ENCODE data around the gene KCNJ12. TPM values are rescaled to one million over a fixed set of nuclear protein-coding genes. Genes with fewer than 3 reads are reported as not detected.
"Not testable (repeated sequence)": the region's sequence is repeated elsewhere in the genome, so short reads cannot be mapped to it uniquely, and the experiment has no call there.

KCNJ12 gene
- polyA plus RNA-seq, 1 donor = 4.5 TPM

DNA sequence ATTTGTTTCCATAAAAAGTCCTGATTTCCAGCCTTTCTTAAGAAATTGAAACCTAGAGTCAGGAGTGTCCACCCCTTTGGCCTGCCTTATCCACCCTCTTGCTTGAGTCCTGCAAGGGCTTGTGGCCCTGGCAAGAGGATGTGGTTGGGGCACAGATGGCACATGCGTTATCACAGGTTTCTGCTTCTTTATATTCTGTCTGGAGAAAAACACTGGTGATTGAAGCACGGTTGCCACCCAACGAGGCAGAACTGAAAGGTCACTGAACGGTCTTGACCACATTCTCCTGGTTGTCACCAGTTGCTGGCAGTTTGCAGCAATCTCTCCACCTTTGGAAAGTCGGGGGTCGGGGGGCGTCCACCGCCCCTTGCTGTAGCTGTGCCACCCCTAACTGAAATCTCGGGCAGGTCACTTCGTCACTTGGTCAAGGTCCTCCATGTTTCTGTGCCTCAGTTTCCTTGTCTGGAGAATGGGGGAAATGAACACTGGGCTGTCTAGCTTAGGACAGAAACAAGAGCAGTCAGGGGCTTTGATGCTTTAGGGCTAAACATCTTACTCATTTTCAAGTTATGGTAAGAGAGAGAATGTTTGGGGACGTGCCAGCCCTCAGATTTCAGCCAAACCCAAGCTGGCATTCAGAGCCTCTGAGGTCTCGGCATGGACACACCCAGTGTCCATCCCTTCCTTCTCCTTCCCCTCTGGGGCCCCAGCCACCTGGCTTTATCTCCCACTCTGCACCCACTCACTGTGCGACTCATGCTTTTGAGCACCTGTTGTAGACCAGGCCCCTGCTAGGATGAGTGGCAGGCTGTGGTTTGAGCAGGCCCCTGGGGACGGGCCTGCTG is 27.9 kb upstream of the KCNJ12 start:
- DNase-seq = not testable (repeated sequence)

DNA sequence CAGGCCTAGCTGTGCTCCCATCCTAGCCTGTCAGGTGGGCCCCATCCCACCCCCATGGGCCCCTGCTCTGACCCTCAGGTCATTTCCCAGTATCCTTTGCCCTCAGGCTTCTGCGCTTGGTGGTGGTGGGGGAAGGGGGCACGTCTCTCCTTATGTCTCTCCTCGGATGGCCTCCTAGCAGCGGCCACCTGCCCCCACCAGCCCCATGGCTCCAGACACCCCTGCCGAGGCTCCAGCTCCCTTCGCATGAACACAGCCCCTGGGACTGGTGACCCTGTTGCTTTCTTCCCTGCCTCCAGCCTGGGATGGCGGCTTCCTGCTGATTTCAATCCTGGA is 27.3 kb upstream of the KCNJ12 start:
- DNase-seq = not testable (repeated sequence)

DNA sequence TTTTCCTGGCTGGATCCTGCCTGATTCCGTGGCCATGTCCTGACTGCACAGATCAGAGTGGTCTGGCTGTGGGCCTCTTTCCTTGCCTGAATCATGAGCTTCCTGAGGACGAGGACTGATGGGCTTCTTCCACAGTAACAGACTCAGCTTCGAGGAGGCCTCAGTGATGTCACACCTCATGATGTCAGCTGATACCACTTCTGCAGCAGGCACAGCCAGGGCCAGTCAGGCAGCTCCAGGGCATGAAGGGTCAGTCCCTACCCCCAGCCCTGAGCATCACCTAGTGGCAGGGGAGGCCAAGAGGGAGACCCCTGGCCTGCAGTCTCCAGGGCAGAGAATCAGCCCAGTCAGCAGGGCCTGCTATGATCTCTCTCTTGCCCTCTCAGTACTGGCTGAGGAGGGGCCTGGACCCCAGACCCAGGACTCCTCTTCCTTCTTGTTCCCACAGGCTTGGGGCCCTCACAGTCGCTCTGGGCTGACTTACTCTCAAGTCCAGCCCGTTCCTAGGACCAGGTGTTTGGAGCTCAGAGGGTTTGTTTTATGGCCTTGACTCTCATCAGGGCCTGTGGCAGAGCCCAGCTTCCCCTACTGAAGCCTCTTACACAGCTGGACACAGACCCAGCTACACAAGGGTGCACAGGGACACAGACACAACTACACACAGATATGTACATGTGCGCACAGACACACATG is 26.7 kb upstream of the KCNJ12 start:
- not testable (repeated sequence) for DNase-seq

DNA sequence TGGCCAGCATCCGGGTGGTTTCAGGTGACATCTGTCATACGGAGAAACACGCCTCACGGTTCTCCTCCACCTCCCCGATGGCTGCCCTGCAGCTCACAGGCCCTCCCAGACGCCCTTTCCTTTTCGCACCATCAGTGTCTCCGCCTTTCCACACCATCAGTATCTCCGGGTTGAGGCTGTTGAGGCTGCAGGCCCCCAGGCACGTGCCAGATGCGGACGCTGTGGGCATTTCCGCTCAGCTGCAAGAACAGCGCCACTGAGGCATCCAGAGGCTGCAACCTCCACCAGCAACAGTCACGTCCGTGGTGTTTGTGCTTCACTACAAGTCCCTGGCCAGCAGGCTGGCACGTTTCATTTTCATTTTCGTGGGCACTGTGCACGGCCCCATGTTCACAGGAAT is 25.7 kb upstream of the KCNJ12 start:
- not testable (repeated sequence) for DNase-seq

DNA sequence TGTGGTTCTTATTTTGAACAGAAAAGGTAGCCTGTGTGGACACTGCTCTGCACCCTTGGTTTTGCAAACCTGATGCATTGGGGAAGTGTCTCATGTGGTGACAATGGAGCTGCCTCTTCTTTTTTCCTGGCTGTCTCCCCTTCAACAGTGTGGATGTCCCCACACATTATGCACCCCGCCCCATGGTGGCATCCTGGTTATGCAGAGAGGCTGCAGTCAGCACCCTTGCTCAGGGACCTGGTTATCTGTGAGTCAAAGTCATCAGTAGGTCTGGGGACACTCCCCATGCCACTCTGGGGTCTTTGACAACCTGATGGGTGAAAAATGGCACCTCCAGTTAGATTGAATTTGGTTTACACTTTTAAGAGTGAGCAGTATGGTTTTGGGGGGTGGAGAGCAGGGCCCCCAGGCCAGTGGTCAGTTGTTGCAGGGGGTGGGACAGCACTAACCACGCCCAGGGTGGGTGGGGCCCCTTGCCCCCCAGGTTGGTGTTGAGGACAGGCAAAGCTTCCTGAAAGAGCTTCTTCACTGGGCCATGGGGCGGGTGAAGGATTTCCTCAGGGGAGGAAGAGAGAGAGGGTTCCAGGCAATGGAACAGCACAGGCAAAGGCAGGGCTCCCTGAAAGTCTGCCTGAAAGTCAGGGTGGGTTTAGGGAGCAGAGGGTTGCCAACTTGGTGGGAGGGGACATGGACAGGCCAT is 24.6 kb upstream of the KCNJ12 start:
- no peak for DNase-seq

DNA sequence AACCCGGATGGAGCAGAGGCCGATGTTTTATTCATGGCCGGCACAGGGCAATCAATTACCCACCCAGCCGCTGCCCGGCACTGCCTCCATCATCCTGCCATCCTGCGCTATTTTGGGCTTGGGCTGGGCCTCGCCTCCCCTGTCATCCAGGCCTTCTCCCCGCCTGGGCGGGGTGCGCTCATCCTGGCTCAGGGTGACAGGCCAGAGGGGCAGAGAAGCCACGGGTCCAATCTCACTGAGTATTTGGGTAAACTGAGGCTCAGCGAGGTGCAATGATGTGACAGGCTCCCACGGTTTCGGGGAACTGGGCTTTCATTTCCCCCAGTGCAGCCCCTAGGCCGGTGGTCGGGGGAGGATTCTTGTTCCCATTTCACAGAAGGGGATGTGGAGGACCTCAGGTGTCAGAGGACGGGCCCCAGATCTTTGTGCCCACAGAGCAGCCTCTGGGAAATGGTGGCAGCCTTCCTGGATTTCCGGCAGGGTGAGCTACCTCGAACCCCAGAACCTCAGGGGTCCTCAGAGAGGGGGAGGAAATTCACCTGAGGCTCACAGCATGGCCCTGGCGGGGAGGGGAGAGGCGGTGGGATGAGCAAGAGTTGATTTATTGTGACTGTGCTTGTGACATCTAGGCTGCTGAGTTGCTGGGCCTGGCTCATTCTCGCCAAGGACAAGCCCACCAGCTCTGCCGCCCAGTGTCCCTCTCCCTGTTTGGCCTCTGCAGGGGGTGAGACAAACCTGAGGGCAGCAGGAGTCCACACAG is 23.8 kb upstream of the KCNJ12 start:
- DNase-seq = no peak

DNA sequence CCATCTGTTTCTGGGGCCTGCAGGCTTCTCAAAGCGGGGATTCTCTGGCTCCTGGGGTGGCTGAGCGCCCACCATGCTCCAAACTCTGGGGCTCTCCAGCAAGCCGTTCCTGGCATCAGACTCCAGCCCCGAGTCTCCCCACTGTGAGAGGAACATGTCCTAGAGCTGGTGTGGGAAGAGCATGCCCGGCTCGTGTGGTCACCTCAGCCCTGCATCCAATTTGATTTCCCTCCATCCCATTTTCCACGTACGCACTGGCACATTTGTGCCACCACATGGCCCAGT is 23.2 kb upstream of the KCNJ12 start:
- no peak for DNase-seq

- no peak for DNase-seq
Observed at GRCh38 chr17:21353326-21354010, 22.7 kb upstream of the KCNJ12 start.

DNA sequence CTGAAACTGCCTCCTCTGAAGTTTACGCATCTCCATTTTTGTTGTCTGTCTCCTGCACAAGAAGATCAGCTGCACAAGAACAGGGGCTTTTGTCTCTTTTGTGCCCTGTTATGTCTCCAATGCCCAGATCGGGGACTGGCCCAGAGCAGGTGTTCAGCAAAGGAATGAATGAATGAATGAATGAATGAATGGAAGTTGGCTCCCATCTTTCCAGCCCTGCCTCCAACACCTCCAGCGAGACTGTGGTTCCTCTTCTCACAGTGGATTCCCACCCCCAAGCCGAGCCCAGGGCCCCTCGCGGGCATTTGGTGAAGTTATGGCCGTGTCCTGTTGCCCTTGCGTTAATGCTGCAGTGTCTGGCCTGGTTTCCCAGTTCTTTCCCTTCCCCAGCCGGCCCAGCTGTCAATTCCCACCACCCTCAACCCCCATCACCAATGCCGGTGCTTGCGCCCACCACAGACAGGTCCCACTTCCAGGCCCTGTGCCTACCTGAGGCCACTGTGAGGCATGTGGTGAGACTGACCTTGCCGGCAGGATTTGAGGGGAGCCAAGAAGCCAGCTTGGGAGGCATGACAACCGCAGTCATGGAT is 21.3 kb upstream of the KCNJ12 start:
- DNase-seq = no peak

- no peak for DNase-seq
Observed at GRCh38 chr17:21355586-21355985, 20.6 kb upstream of the KCNJ12 start.

DNA sequence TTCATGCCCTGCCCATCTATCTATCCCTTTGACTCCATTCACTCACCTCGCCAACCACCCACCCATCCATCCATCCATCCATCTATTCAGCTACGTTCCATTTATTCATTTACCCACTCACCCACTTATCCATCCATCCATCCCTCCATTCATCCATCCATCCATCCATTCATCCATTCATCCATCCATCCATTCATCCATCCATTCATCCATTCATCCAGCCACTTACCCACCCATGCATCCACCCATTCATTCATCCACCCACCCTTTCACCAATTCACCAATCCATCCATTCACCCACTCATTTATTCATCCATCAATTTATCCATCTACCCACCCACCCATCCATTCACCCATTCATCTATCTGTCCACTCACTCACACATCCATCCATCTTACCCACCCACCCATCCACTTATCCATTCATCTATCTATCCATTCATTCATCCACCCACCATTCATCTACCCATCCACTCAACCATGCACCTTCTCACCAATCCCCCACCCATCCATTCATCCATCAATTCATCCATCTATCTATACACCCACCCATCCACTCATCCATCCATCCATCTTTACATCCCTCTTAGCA is 19.5 kb upstream of the KCNJ12 start:
- no peak for DNase-seq

DNA sequence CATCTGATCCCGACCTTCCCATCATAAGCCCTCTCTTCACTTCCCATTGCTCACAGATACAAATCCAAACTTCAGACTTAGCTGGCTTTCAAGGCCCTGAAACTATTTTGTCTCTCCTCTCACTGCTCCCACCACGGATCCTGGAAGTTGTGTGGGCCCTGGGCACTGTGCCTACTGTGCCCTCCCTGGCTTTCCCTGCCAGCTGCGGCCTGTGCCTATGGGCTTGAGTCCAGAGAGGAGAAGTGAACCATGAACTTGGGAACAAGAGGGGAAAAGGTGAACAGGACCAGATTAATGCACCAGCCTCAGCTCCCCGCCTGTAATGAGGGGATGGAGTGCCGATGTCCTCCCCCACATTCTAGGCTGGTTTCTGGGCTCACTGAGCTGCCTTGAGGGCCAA is 18.9 kb upstream of the KCNJ12 start:
- no peak for DNase-seq

DNA sequence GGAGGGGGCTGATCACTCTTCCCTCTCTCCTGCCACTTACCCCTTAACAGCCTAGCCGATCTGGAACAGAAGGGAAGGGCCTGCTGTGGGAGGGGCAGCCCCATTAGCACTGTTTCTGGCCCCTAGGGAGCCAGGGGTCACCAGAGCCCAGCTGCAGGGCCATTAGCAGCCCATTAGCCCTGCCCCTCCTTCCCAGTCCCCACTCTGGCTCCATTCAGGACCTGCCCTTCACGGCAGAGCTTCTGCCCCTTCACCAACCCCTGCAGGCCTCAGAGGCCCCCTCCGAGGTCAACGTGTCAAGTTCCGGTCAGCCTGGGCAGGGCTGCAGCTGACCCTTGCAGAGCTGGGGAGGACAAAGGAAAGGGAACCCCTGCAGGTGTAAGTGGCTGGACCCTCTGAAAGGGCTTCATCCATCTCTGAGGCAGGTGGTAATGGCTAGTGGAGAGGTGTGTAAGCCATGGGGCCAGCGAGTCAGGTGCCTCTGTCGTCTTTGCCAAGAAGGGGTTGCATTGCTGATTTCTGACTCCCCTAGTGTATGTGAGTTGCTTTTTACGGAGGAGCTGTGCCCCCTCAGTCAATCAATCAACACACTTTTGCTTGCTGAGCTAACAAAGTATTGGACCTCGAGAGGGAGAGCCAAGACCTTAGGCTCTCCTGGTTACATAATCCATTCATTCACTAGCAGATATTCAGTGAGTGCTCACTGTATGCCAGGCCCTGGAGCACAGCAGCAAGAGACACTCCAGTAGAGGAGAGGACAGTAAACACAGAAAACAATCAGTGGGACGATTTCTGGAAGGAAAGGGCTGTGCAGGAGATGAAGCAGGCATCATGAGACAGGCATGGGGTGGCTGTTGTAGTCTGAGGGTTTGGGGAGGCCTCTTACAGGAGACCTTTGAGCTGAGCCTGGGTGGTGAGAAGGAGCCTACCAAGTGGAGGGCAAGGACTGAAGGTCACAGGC is 18.2 kb upstream of the KCNJ12 start:
- no peak for DNase-seq

DNA sequence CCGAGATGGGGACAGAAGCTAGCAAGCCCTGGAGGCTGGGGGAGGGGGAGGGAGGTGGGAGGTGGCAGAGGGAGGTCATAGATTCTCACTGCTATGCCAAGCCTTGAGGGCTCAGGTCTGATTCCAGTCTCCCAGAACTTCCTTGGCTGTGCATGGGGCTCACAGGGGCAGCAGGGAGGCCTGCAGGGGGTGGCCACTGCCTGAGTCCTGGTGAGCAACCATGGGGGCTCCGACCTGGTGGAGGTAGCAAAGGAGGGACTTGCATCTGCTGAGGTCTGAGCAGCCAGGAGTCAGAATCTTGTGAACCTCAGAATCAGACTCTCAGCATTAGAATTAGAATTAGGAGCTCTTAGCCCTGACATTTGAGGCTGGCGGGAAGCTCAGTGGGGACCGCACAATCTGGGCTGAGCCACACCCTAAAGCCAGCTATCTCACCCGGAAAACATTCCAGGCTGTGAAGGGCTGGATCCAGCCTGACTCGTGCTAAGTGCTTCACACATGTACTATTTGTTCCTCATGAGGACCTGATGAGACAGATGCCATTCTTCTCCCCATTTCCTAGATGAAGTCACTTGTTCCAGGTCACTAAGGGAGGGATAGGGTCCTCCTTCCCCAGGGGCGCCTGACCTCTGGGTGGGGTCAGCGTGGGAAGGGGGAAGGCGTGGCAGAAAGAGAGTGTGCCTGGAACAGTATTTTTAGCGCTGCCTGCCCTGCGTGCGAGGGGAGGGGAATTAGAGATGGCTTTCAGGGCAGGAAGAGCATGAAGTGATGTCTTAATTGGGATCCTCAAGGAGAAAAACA is 17.3 kb upstream of the KCNJ12 start:
- no peak for DNase-seq

GRCh38 chr17:21359483-21359840 is 16.7 kb upstream of the KCNJ12 start:
- DNase-seq = no peak

DNA sequence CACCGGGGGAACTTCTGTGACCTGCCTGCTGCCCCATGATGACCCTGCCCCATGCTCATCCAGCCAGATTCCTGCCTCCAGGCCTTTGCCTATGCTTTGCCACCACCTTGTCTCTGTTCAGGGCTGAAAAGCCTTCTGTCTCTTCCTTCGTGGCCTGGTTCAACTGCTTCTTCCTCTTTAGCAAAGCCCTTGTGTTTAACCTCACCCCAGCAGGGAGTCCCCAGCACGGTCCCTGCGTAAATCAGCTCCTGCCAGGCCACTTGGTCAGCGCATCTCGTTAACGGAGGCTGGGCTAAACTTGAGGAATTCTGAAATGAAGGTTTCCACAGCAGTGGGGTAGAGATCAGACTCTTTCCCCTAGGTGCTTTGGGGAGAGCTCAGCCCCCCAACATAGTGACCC is 16.1 kb upstream of the KCNJ12 start:
- no peak for DNase-seq

DNA sequence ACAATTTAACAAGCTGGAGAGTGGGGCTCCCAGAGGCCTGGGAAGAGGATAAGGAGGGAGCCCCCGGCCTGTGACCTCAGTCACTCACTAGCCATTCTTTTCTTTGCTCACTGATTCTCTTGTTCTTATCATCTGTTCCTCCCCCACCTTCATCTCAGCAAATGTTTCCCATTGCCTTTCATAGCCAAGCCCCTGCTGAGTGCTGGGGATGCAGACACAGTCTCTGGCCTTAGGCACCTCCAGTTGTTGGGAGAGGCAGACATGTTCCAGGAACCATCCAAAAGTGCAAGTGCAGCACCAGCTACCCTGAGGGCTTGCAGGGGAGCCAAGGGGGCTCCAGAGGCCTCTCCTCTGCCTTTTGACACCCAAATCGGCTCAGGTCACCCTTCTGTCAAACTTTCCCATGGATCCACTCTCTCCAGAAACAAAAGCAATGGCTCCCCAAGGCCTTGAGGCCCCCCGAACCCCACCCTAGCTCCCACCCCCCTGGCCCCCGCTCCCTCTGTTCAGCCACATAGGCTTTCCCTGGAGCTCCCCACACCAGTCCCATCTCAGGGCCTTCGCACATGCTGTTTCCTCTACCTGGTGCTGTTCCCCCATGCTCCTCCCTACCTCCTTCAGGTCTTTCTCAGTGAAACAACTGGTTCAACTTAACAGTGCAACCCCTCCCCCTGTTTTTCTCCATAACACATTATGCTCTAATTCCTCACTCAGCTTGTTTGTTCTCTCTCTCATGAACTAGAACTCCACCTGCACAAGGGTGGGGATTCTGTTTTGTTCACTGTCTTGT is 14.9 kb upstream of the KCNJ12 start:
- DNase-seq = no peak

GRCh38 chr17:21362331-21362931 is 13.7 kb upstream of the KCNJ12 start:
- no peak for DNase-seq

Measured in left kidney (tissue), 2 donors.